ENCODE results near the gene ZNF267.

DNA sequence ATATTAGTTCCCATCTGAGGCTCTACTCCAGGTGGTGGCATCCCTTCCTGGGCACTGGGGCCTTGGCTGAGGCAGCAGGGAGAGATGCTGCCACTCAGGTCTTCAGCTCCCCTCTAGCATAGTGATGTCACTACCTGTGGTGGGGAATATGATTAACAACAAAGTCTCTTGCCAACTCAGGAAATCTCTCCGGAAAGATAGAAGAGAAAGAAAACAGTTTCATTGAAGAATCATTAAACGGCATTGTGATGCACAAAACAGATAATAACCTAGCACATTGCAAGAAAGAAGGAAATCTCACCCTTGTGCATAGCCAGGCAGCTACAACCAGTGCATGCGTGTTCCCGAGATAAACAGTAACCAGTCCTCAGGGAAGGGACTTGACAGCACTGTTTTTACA is 12.2 kb upstream of the ZNF267 start:
- TF ChIP-seq CTCF (IDR thresholded peaks at IDR 0.05; ENCODE audit: low read depth, low read length, poor library complexity, severe bottlenecking): no peak
- TF ChIP-seq EZH2phosphoT487 (IDR thresholded peaks at IDR 0.05; ENCODE audit: borderline replicate concordance, low read length): no peak
